A549 treated with CORT108297 at 1 μM for 4 hours (cell line): ENCODE results near the gene SPC25. TPM values are rescaled to one million over a fixed set of nuclear protein-coding genes. Genes with fewer than 3 reads are reported as not detected.

ENCODE experiments used
- total RNA-seq: library from RNA; stranded (reverse); fragments of 200-300 nt; extraction: Qiagen RNA extraction; gene quantifications from 5 replicates; pipeline ENCODE4 v1.2.3, GENCODE V29; 2022

The SPC25 gene, protein sequence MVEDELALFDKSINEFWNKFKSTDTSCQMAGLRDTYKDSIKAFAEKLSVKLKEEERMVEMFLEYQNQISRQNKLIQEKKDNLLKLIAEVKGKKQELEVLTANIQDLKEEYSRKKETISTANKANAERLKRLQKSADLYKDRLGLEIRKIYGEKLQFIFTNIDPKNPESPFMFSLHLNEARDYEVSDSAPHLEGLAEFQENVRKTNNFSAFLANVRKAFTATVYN
- 15.7 to 21.5 TPM (median 20.3 TPM) in 5 replicates for total RNA-seq

DNA sequence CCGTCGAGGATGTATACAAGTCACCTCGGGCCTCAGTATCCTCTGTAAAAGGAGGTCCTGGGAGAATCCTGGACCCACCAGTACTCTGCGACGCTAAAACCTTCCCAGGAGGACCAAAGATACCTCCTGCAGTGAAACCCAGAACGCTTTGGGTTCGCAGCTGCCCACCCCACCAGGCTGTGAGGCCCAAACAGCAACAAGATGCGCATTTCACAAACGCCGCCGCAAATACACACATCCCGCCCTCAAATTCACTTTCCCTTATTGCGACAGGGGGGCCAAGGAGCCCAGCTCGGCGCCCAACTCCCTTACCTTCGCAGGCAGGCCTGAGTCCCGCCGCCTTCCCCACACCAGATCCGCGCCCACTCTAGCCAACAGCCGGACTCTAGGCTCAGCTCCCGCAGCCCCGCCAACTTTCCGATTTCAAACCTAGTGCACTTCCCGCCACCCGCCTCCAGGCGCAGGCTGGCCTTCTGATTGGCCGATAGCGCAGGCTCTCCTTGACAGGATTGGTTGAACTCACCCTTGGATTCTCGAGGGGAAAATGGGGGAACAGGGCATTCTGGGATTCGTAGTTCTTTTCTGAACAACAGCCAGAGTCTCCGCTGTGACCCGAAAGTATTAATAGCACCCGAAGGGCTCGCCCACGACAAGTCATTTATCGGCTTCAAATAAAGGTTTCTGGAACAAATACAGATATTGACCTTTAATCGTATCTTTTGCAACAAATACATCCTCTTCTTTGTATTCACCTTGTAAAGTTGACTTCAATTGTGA lies at the start of gene SPC25:
SPC25 (minus strand) TSS at position 425 of the 777 bp plus-strand sequence. CDS start 911 bp downstream, outside the sequence.

DNA sequence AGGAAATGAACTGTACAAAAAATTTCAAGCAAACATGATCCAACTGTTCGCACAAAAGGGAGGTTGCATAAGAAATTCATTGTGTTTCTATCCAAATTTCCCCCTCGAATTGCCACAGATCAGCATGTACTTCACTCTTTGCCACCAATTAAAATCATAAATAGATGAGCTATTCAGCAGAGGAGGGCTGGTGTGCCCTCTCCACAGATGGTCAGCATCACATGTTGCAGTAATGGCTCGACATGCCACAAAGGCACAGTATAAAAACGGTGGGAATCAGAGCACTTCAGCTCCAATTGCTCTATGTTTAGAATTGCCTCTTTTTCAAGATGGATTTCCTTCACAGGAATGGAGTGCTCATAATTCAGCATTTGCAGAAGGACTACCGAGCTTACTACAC lies 10.8 kb upstream of the SPC25 start, which contains the start of gene G6PC2:
G6PC2 (plus strand) TSS at position 289 of the 400 bp plus-strand sequence; CDS start at position 330, 41 bp downstream.

Other genes with a start within 250 kb of the SPC25 start
- 1.3 to 2.1 TPM (median 1.7 TPM) in 5 replicates for gene NOSTRIN, start 87.8 kb downstream of the SPC25 start, total RNA-seq
- not detected in 5 replicates for gene G6PC2, start 10.9 kb upstream of the SPC25 start, total RNA-seq
- 0.01 to 0.02 TPM (median 0.02 TPM) in 5 replicates for gene ABCB11, start 140.9 kb upstream of the SPC25 start, total RNA-seq
- 2.4 to 3.4 TPM (median 2.8 TPM) in 5 replicates for gene DHRS9, start 179.1 kb upstream of the SPC25 start, total RNA-seq